HG03280 (cell line): ENCODE data around the gene GNB3.
"Not testable (repeated sequence)": the region's sequence is repeated elsewhere in the genome, so short reads cannot be mapped to it uniquely, and the experiment has no call there.

Source experiments
- ATAC-seq: cut with Tn5 transposase; IDR thresholded peaks from one replicate; pipeline ENCODE4 v1.9.1; 2021; ENCODE audit warnings: mild to moderate bottlenecking, moderate library complexity; ENCODE audit not compliant: unreplicated experiment

Gene GNB3

DNA sequence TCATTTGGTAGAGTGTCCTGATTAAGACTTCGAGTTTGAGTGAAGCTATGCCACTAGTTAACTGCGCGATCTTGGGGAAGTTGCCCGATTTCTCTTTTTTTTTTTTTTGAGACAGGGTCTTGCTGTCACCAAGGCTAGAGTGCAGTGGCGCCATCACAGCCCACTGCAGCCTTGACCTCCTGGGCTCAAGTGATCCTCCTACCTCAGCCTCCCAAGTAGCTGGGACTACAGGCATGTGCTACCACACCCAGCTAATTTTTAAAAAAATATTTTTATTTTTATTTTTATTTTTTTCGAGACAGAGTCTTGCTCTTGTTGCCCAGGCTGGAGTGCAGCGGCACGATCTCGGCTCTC is 33.3 kb downstream of the GNB3 start:
- ATAC-seq: not testable (repeated sequence)

DNA sequence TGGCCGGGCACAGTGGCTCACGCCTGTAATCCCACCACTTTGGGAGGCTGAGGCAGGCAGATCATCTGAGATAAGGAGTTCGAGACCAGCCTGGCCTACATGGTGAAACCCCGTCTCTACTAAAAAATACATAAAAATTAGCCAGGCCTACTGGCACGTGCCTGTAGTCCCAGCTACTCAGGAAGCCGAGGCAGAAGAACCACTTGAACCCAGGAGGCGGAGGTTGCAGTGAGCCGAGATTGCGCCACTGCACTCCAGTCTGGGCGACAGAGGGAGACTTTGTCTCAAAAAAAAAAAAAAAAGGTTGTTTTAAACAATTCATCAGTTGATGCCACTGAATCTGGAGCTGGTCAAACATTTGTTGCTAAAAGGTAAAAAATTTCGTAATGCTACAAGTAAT is 39.1 kb downstream of the GNB3 start:
- not testable (repeated sequence) for ATAC-seq

DNA sequence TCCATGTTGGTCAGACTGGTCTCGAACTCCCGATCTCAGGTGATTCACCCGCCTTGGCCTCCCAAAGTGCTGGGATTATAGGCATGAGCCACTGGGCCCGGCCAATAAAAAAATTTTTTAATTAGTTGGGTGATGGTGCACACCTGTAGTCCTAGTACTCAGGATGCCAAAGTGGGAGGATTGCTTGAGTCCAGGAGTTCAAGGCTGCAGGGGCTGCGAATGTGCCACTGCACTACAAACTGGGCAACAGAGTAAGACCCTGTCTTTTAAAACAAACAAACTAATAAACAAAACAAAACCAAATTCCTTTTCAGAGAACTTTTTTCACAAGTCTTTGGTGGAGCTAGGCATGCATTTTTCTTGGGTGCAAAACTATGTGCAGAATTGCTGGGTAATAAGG is 42.5 kb downstream of the GNB3 start:
- no peak for ATAC-seq

DNA sequence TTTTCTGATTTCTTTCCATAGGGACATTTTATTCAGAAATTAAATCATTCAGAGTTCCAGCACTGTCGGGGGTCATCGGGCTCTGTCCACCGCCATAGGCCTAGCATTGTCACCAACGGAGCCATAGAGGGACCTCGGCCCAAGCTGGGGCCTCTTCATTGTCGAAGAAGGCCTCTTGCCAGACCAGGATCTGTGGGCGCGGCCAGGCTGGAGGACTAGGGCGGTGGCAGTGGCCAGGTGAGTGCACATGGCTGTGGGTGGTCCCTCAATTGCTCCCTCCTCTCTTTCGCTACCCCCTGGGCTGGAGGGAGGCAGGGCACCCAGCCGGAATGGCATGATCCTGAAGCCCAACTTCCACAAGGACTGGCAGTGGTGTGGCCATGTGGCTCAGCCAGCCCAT is 43.0 kb downstream of the GNB3 start:
- no peak for ATAC-seq

DNA sequence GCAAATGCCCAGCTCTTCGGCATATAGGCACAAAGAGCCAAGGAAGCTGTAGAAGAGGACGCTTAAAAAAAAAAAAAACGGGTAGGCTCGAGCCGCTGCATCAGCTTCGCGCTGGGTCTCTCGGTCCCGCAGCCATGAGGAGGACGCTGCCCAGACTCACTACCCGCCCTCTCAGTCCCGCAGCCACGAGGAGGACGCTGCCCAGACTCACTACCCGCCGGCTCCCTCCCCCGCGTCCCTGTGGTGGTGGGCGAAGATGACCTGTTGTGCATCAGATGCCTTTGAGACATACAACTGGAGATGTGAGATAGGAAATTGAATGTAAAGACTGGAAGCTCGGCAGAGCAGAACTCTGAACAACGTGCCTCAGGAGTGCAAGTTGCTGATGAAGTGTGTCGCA is 43.8 kb downstream of the GNB3 start:
- ATAC-seq: no peak

DNA sequence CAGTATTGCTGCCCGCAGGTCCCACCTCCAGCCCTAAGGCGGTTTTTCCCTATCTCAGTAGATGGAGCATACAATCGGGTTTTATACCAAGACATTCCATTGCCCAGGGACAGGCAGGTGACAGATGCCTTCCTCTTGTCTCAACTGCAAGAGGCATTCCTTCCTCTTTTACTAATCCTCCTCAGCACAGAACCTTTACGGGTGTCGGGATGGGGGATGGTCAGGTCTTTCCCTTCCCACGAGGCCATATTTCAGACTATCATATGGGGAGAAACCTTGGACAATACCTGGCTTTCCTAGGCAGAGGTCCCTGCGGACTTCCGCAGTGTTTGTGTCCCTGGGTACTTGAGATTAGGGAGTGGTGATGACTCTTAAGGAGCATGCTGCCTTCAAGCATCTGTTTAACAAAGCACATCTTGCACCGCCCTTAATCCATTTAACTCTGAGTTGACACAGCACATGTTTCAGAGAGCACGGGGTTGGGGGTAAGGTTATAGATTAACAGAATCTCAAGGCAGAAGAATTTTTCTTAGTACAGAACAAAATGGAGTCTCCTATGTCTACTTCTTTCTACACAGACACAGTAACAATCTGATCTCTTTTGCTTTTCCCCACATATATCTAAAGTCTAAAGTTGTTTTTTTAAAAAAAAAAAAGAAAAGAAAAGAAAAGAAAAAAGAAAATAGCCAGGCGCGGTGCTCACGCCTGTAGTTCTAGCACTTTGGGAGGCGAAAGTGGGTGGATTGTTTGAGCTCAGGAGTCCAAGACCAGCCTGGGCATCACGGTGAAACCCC is 45.7 kb downstream of the GNB3 start:
- not testable (repeated sequence) for ATAC-seq

DNA sequence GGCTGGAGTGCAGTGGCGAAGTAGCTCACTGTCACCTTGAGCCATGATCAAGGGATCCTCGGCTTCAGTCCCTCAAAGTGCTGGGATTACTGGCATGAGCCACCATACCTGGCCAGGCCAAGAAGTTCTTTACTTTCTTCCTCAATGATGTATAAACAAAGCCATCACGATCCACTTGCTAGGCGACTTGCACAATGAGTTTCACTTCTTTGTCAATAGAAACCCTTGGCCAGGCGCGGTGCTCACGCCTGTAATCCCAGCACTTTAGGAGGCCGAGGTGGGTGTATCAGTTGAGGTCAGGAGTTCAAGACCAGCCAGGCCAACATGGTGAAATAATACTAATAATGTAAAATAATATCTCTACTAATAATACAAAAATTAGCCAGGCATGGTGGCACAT is 46.7 kb downstream of the GNB3 start:
- no peak for ATAC-seq

DNA sequence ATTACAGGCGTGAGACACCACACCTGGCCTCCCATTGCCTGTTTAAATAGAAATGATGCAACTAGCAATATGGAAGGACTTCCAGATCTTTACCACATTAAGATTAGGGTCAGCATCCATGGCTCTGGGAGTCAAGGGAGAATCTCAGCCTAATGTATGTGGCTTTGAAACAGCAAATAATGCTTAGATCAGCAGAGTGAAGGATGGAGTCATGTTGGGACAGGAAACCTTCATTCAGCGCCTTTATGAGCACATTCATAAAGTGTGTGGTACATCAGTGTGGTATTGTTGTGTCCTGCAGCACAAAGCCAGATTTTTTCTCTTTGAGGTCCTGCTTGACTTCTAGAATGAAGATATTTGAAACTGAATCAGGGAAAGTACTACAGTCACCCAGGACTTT is 47.6 kb downstream of the GNB3 start:
- ATAC-seq: no peak

DNA sequence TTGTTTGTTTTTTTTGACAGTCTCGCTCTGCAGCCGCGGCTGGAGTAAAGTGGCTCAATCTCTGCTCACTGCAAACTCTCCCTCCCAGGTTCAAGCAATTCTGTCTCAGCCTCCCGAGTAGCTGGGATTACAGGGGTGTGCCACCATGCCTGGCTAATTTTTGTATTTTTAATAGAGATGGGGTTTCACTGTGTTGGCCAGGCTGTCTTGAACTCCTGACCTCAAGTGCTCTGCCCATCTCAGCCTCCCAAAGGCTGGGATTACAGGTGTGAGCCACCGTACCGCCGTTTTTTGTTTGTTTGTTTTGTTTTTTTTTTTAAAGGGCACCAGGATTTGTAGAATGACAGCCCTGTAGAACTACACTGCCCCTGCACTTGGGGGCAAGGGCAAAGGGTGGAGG is 48.1 kb downstream of the GNB3 start:
- ATAC-seq: not testable (repeated sequence)

DNA sequence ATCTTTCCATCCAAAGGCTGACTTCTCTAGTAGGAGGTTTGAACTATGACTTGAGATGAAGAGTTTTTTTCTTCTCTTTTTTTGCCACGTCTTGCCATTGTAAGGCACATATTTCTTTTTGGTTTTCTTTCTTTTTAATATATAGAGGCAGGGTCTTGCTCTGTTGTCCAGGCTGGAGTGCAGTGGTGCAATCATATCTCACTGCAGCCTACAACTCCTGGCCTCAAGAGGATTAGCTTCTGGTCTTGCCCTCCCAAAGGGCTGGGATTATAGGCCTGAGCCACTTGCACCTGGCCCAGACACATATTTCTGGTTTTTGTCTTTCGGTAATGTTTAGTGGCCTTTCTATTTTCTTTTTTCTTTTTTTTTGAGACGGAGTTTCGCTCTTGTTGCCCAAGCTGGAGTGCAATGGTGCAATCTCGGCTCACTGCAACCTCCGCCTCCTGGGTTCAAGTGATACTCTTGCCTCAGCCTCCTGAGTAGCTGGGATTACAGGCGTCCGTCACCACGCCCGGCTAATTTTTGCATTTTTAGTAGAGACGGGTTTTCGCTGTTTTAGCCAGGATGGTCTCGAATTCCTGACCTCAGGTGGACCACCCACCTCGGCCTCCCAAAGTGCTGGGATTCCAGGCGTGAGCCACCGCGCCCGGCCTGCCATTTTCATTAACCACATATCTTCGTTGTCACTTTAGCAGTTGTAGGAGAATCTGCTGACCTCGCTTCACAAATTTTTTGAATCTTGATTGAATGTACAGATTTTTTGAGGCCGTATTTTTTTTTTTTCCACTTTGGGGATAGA is 49.2 kb downstream of the GNB3 start:
- not testable (repeated sequence) for ATAC-seq

DNA sequence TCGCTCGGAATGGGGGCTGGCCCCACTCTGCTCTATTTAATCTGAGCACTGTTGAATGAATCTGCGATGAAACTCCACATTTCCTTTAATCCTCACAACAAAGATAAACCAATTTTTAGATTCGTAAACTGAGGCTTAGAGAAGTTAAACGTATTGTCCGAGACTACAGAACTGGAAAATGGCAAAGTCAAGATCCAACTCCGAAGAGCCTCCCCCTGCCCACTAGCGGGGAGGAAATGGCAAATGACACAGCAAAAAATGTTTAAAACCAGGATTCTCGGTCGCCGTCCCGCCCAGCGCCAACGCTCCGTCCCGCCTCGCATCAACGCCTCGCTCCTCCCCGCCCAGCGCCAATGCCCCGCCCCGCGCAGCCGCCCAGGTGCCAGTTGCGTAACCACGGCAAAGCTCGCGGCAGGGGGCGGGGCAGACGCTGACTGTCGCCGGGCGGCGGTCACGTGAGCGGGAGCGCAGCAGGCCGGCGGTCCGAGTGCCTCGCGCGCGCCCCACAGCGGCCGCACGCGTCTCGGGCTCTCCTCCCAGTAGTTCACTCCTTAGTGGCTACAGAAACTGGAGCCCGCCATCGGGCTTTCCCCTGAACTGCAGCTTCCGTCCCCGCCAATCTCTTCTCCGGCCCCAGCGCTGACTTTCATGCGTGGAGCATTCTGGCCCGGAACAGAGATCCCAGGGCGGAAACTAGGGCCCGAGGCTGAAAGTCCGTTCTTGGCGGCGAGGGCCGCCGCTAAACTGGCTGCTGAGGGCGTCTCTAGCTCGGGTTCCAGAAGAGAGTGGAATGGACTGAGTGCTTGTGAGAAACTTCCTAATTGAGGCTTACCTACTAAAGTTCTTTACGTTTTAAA is 50.3 kb downstream of the GNB3 start:
- peak; percentile 96 for ATAC-seq

DNA sequence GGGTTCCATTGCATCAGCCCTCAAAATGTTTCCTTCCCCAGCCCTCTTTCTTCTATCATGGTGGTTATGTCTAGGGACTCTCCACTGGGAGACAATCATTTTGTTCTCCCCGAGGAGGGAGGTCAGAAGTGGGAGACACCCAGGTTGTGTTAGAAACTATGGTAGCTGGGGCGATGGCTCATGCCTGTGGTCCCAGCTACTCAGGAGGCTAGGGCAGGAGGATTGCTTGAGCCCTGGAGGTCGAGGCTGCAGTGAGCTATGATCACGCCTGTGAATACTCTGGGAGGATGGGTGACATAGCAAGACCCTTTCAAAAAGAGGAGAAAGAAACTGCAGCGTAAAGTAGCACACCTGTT is 50.9 kb downstream of the GNB3 start:
- no peak for ATAC-seq

DNA sequence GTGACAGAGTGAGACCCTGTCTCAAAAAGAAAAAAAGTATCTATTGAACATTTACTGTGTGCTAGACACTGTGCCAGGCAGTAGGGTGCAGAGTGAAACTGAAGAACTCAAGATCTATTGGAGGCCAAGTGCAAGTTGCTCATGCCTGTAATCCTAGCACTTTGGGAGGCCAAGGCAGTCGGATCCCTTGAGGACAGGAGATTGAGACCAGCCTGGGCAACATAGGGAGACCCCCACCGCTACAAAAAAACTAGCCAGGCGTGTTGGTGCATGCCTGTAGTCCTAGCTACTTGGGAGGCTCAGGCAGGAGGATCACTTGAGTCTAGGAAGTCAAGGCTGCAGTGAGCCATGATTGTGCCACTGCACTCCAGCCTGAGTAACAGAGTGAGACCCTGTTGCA is 52.0 kb downstream of the GNB3 start:
- ATAC-seq: not testable (repeated sequence)

DNA sequence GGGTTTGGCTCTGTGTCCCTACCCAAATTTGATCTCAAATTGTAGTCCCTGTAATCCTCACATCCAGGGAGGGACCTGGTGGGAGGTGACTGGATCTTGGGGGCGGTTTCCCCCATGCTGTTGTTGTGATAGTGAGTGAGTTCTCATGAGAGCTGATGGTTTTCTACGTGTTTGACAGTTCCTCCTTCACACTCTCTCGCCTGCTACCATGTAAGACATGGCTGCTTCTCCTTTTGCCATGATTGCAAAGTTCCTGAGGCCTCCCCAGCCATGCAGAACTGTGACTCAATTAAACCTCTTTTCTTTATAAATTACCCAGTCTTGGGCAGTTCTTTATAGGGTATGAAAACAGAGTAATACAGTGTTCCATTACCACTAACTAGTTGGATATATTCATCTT is 53.6 kb downstream of the GNB3 start:
- ATAC-seq: no peak
